SK-N-MC (cell line): Measurements from ENCODE around the gene PTRH2.

ENCODE experiments used
- EZH2 ChIP-seq: fragments of 200-600 bp; sonication (generic); IDR thresholded peaks from one replicate; pipeline ENCODE4 v1.6.1; 2017; ENCODE audit warnings: antibody characterized with exemption
- FOXP2 ChIP-seq: optimal IDR thresholded peaks from 2 replicates; pipeline ENCODE3; 2011; ENCODE audit warnings: mild to moderate bottlenecking, moderate library complexity; ENCODE audit not compliant: insufficient read depth; ENCODE audit errors: extremely low read length, control extremely low read depth
- POLR2AphosphoS5 ChIP-seq: IDR thresholded peaks from 2 replicates; pipeline ENCODE4 v1.6.1; 2012; ENCODE audit warnings: mild to moderate bottlenecking, low read depth, low read length, borderline replicate concordance

DNA sequence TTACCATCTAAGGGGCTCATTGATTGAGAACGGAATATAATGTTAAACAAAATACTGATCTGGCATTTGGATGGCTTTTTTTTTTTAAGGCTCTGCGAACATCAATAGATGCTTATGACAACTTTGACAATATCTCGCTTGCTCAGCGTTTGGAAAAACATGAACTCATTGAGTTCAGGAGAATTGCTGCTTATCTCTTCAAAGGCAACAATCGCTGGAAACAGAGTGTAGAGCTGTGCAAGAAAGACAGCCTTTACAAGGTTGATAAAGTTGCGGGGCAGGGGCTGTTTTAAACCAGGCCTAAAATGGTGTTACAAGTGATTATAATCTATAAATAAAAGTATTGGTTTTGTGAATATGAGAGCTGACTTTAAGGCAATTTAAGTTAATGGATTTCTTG is 22.3 kb downstream of the PTRH2 start:
- TF ChIP-seq EZH2, result no peak
- TF ChIP-seq POLR2AphosphoS5, result no peak
- no peak for TF ChIP-seq FOXP2
